C4-2B (cell line): ENCODE measurements around the gene FOXO6.

ENCODE experiments used
- CTCF ChIP-seq: fragments of 450-650 bp; conservative IDR thresholded peaks from 2 replicates; pipeline ENCODE4 v1.5.1; 2017; ENCODE audit warnings: mild to moderate bottlenecking
- ZFX ChIP-seq: fragments of 450-650 bp; IDR thresholded peaks from 2 replicates; pipeline ENCODE4 v1.6.1; 2017

DNA sequence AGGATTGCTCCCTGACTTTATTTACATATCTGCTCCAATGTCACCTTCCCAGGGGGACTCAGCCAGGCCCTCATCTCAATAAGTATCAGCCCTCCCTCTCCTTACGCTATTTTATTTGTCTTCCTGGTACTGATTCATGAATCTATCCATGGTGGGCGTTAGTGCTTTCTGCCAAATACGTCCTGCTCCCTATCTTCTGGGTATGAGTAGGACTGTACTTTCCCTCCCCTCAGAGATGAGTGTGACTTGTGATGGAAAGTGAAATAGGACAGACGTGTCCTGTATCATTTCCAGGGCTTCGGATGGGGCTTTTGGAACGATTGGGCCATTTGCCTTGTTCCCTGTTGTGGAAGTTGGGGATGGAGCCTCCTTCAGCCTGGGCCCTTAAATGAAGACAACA, 47.5 kb downstream of the FOXO6 start:
- TF ChIP-seq CTCF (no peak), ZFX (no peak)
